HG03460 (cell line): Measurements from ENCODE around the gene SAP30BP.

ENCODE experiments used
- ATAC-seq: cut with Tn5 transposase; IDR thresholded peaks from one replicate; pipeline ENCODE4 v1.9.1; 2021; ENCODE audit not compliant: unreplicated experiment

SAP30BP gene

GRCh38 chr17:75684249-75684648 is 17.1 kb downstream of the SAP30BP start:
- ATAC-seq = no peak

GRCh38 chr17:75684924-75685323 is 17.8 kb downstream of the SAP30BP start:
- ATAC-seq = no peak

GRCh38 chr17:75685499-75685898 is 18.4 kb downstream of the SAP30BP start:
- no peak for ATAC-seq

- ATAC-seq = no peak
These were observed 21.2 kb downstream of the SAP30BP start for GRCh38 chr17:75688209-75688825.

GRCh38 chr17:75689441-75689873 is 22.3 kb downstream of the SAP30BP start:
- no peak for ATAC-seq

GRCh38 chr17:75691371-75691791 is 24.2 kb downstream of the SAP30BP start:
- no peak for ATAC-seq

- no peak for ATAC-seq
These were observed 24.9 kb downstream of the SAP30BP start for GRCh38 chr17:75691801-75692626.

- no peak for ATAC-seq
These were observed 25.8 kb downstream of the SAP30BP start for GRCh38 chr17:75692976-75693375.

GRCh38 chr17:75693500-75694481 is 26.7 kb downstream of the SAP30BP start:
- no peak for ATAC-seq

GRCh38 chr17:75694536-75694935 is 27.4 kb downstream of the SAP30BP start:
- ATAC-seq = no peak

GRCh38 chr17:75695141-75695829 is 28.1 kb downstream of the SAP30BP start:
- no peak for ATAC-seq

- ATAC-seq = no peak
These were observed 28.7 kb downstream of the SAP30BP start for GRCh38 chr17:75695830-75696271.

- no peak for ATAC-seq
These were observed 30.6 kb downstream of the SAP30BP start for GRCh38 chr17:75697651-75698291.

- no peak for ATAC-seq
These were observed 31.5 kb downstream of the SAP30BP start for GRCh38 chr17:75698659-75699058.

GRCh38 chr17:75701288-75701687 is 34.1 kb downstream of the SAP30BP start:
- ATAC-seq = no peak

- ATAC-seq = no peak
These were observed 36.1 kb downstream of the SAP30BP start for GRCh38 chr17:75703191-75703590.

- ATAC-seq = no peak
These were observed 36.5 kb downstream of the SAP30BP start for GRCh38 chr17:75703591-75703990.

- no peak for ATAC-seq
These were observed 38.1 kb downstream of the SAP30BP start for GRCh38 chr17:75704963-75705875.
